Ovary (tissue), 3 donors: ENCODE measurements around the gene TRA2A.

Experiments
- POLR2A ChIP-seq: fragments of 450-650 bp; IDR thresholded peaks from one replicate; pipeline ENCODE4 v1.6.1; 2017; ENCODE audit warnings: antibody characterized with exemption, mild to moderate bottlenecking, moderate library complexity
- TF ChIP-seq, protein P1 (sequence below), 3 donors: fragments of 450-650 bp in 2 of 3; fragments of 200-600 bp in 1 of 3; IDR thresholded peaks; one replicate each; pipeline versions ENCODE4 v1.5.1 to v1.8.0; 2016 to 2022; ENCODE audit warnings: antibody characterized with exemption in 3 of 3, mild to moderate bottlenecking in 1 of 3
- donor health status: DM: no; HTN: no; CAD: no.

DNA sequence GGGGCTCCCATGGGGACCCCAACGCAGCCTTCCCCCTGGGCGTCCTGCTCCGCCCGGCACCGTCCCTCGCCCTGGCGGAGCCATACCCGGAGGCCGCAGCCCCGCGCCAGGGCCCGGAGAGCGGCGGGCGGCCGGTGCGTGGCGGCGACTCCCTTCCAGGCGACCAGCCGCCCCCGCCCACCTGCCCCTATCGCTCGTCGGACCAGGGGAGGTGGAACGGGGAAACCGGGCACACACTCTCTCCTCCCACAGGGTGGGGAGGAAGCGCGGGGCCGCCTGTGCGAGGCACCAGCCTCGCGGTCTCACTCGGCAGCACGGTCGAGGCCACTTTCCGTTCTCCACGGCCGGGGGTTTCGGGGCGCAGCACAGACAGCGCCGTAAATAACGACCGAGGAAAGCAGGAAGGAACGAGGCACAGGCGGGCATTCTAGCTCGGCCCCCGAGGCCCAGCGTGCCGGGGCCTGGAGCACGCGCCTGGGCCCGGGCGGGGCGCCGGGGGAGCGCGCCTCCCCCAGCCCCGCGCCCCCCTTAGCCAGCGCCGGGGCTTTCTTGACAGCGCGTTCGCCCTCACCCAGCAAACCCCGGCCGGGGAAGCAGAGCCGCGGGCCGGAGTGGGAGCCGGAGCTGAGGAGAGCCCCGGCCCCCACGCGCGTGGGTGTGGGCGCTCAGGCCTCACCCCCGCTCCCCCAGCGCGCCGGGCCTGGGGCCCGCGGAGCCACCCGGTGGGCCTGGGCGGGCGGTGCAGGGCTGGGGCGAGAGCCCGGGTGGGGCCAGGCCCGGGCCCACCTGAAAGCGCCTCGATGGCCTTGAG, 62.4 kb downstream of the TRA2A start:
- TF ChIP-seq, protein P1, sequence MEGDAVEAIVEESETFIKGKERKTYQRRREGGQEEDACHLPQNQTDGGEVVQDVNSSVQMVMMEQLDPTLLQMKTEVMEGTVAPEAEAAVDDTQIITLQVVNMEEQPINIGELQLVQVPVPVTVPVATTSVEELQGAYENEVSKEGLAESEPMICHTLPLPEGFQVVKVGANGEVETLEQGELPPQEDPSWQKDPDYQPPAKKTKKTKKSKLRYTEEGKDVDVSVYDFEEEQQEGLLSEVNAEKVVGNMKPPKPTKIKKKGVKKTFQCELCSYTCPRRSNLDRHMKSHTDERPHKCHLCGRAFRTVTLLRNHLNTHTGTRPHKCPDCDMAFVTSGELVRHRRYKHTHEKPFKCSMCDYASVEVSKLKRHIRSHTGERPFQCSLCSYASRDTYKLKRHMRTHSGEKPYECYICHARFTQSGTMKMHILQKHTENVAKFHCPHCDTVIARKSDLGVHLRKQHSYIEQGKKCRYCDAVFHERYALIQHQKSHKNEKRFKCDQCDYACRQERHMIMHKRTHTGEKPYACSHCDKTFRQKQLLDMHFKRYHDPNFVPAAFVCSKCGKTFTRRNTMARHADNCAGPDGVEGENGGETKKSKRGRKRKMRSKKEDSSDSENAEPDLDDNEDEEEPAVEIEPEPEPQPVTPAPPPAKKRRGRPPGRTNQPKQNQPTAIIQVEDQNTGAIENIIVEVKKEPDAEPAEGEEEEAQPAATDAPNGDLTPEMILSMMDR (IDR thresholded peaks at IDR 0.05), result no peak
- TF ChIP-seq POLR2A, result no peak
